ENCODE data around the gene KLHL5.

The KLHL5 gene

GRCh38 chr4:39044364-39044955 is 17.6 kb upstream of the KLHL5 start:
- H3K4me3 ChIP-seq (ENCODE audit: low read length in 2 of 2) = peak overlapping the region; percentile 67 to 68
- peak overlapping the region; percentile 70 to 86 for H3K27ac ChIP-seq (ENCODE audit: low read depth in 2 of 2, low read length in 2 of 2)
- H3K9ac ChIP-seq (ENCODE audit: low read depth in 1 of 2, low read length in 2 of 2) = peak overlapping the region; percentile 5 to 37
- no peaks in the 10 kb centered on the region for H3K36me3 ChIP-seq (ENCODE audit: control insufficient read depth in 2 of 2, insufficient read depth in 2 of 2, low read length in 2 of 2)
- H3K4me1 ChIP-seq (ENCODE audit: control insufficient read depth in 2 of 2, insufficient read depth in 2 of 2, low read length in 2 of 2) = peaks cover 6 to 8% of the 10 kb centered on the region in 2 donors
- no peaks in the 10 kb centered on the region for H3K9me3 ChIP-seq (ENCODE audit: control insufficient read depth in 2 of 2, low read length in 2 of 2)
- no peaks in the 10 kb centered on the region for H3K27me3 ChIP-seq (ENCODE audit: control insufficient read depth in 2 of 2, insufficient read depth in 2 of 2, low read length in 2 of 2)

- Histone ChIP-seq H3K4me1 (ENCODE audit: control insufficient read depth in 2 of 2, insufficient read depth in 2 of 2, low read length in 2 of 2) (peaks cover 6 to 8% of the 10 kb centered on the region in 2 donors), H3K9me3 (ENCODE audit: control insufficient read depth in 2 of 2, low read length in 2 of 2) (no peaks in the 10 kb centered on the region), H3K27me3 (ENCODE audit: control insufficient read depth in 2 of 2, insufficient read depth in 2 of 2, low read length in 2 of 2) (no peaks in the 10 kb centered on the region), H3K9ac (ENCODE audit: low read depth in 1 of 2, low read length in 2 of 2) (peak overlapping the region; percentile 37 to 47), H3K4me3 (ENCODE audit: low read length in 2 of 2) (peak overlapping the region; percentile 58 to 67), H3K27ac (ENCODE audit: low read depth in 2 of 2, low read length in 2 of 2) (peak overlapping the region; percentile 70 to 86), H3K36me3 (ENCODE audit: control insufficient read depth in 2 of 2, insufficient read depth in 2 of 2, low read length in 2 of 2) (no peaks in the 10 kb centered on the region)
These were observed 16.8 kb upstream of the KLHL5 start for GRCh38 chr4:39044956-39045826.

GRCh38 chr4:39045827-39046221 is 16.2 kb upstream of the KLHL5 start:
- H3K4me3 ChIP-seq (ENCODE audit: low read length in 2 of 2) = peak overlapping the region; percentile 58 to 67
- H3K27ac ChIP-seq (ENCODE audit: low read depth in 2 of 2, low read length in 2 of 2) = peak overlapping the region; percentile 21 to 86
- no peaks in the 10 kb centered on the region for H3K36me3 ChIP-seq (ENCODE audit: control insufficient read depth in 2 of 2, insufficient read depth in 2 of 2, low read length in 2 of 2)
- no peaks in the 10 kb centered on the region for H3K27me3 ChIP-seq (ENCODE audit: control insufficient read depth in 2 of 2, insufficient read depth in 2 of 2, low read length in 2 of 2)
- H3K9me3 ChIP-seq (ENCODE audit: control insufficient read depth in 2 of 2, low read length in 2 of 2) = no peaks in the 10 kb centered on the region
- peak overlapping the region in 1 of 2 donors; percentile 15 for H3K9ac ChIP-seq (ENCODE audit: low read depth in 1 of 2, low read length in 2 of 2)
- H3K4me1 ChIP-seq (ENCODE audit: control insufficient read depth in 2 of 2, insufficient read depth in 2 of 2, low read length in 2 of 2) = peaks cover 6 to 8% of the 10 kb centered on the region in 2 donors

GRCh38 chr4:39046249-39046648 is 15.8 kb upstream of the KLHL5 start:
- H3K4me1 ChIP-seq (ENCODE audit: control insufficient read depth in 2 of 2, insufficient read depth in 2 of 2, low read length in 2 of 2) = peaks cover 6 to 8% of the 10 kb centered on the region in 2 donors
- no peaks in the 10 kb centered on the region for H3K9me3 ChIP-seq (ENCODE audit: control insufficient read depth in 2 of 2, low read length in 2 of 2)
- H3K4me3 ChIP-seq (ENCODE audit: low read length in 2 of 2) = peak overlapping the region in 1 of 2 donors; percentile 67
- no peak overlapping the region for H3K9ac ChIP-seq (ENCODE audit: low read depth in 1 of 2, low read length in 2 of 2)
- peak overlapping the region; percentile 21 to 48 for H3K27ac ChIP-seq (ENCODE audit: low read depth in 2 of 2, low read length in 2 of 2)
- no peaks in the 10 kb centered on the region for H3K27me3 ChIP-seq (ENCODE audit: control insufficient read depth in 2 of 2, insufficient read depth in 2 of 2, low read length in 2 of 2)
- H3K36me3 ChIP-seq (ENCODE audit: control insufficient read depth in 2 of 2, insufficient read depth in 2 of 2, low read length in 2 of 2) = no peaks in the 10 kb centered on the region

- Histone ChIP-seq H3K4me3 (ENCODE audit: low read length in 2 of 2) (no peak overlapping the region), H3K27ac (ENCODE audit: low read depth in 2 of 2, low read length in 2 of 2) (no peak overlapping the region)
These were observed 14.4 kb upstream of the KLHL5 start for GRCh38 chr4:39047681-39048080.

GRCh38 chr4:39048311-39048710 is 13.7 kb upstream of the KLHL5 start:
- Histone ChIP-seq H3K27me3 (ENCODE audit: control insufficient read depth in 2 of 2, insufficient read depth in 2 of 2, low read length in 2 of 2) (no peaks in the 10 kb centered on the region), H3K27ac (ENCODE audit: low read depth in 2 of 2, low read length in 2 of 2) (no peak overlapping the region), H3K4me1 (ENCODE audit: control insufficient read depth in 2 of 2, insufficient read depth in 2 of 2, low read length in 2 of 2) (peaks cover 6 to 8% of the 10 kb centered on the region in 2 donors), H3K9me3 (ENCODE audit: control insufficient read depth in 2 of 2, low read length in 2 of 2) (no peaks in the 10 kb centered on the region), H3K4me3 (ENCODE audit: low read length in 2 of 2) (no peak overlapping the region), H3K36me3 (ENCODE audit: control insufficient read depth in 2 of 2, insufficient read depth in 2 of 2, low read length in 2 of 2) (no peaks in the 10 kb centered on the region), H3K9ac (ENCODE audit: low read depth in 1 of 2, low read length in 2 of 2) (no peak overlapping the region)

More at GRCh38 chr4:39047681-39048080, 14.4 kb upstream of the KLHL5 start:
- Histone ChIP-seq H3K27me3 (ENCODE audit: control insufficient read depth in 2 of 2, insufficient read depth in 2 of 2, low read length in 2 of 2) (no peaks in the 10 kb centered on the region), H3K4me1 (ENCODE audit: control insufficient read depth in 2 of 2, insufficient read depth in 2 of 2, low read length in 2 of 2) (peaks cover 6 to 8% of the 10 kb centered on the region in 2 donors), H3K9ac (ENCODE audit: low read depth in 1 of 2, low read length in 2 of 2) (no peak overlapping the region), H3K36me3 (ENCODE audit: control insufficient read depth in 2 of 2, insufficient read depth in 2 of 2, low read length in 2 of 2) (no peaks in the 10 kb centered on the region), H3K9me3 (ENCODE audit: control insufficient read depth in 2 of 2, low read length in 2 of 2) (no peaks in the 10 kb centered on the region)

- no peak overlapping the region for H3K4me3 ChIP-seq (ENCODE audit: low read length in 2 of 2)
- no peaks in the 10 kb centered on the region for H3K27me3 ChIP-seq (ENCODE audit: control insufficient read depth in 2 of 2, insufficient read depth in 2 of 2, low read length in 2 of 2)
- no peaks in the 10 kb centered on the region for H3K9me3 ChIP-seq (ENCODE audit: control insufficient read depth in 2 of 2, low read length in 2 of 2)
- H3K27ac ChIP-seq (ENCODE audit: low read depth in 2 of 2, low read length in 2 of 2) = no peak overlapping the region
- no peak overlapping the region for H3K9ac ChIP-seq (ENCODE audit: low read depth in 1 of 2, low read length in 2 of 2)
- no peaks in the 10 kb centered on the region for H3K36me3 ChIP-seq (ENCODE audit: control insufficient read depth in 2 of 2, insufficient read depth in 2 of 2, low read length in 2 of 2)
- H3K4me1 ChIP-seq (ENCODE audit: control insufficient read depth in 2 of 2, insufficient read depth in 2 of 2, low read length in 2 of 2) = no peaks in the 10 kb centered on the region
These were observed 11.4 kb upstream of the KLHL5 start for GRCh38 chr4:39050590-39050989.

GRCh38 chr4:39051492-39051891 is 10.5 kb upstream of the KLHL5 start:
- H3K4me1 ChIP-seq (ENCODE audit: control insufficient read depth in 2 of 2, insufficient read depth in 2 of 2, low read length in 2 of 2) = no peaks in the 10 kb centered on the region
- H3K36me3 ChIP-seq (ENCODE audit: control insufficient read depth in 2 of 2, insufficient read depth in 2 of 2, low read length in 2 of 2) = no peaks in the 10 kb centered on the region
- no peak overlapping the region for H3K27ac ChIP-seq (ENCODE audit: low read depth in 2 of 2, low read length in 2 of 2)
- H3K27me3 ChIP-seq (ENCODE audit: control insufficient read depth in 2 of 2, insufficient read depth in 2 of 2, low read length in 2 of 2) = no peaks in the 10 kb centered on the region
- H3K4me3 ChIP-seq (ENCODE audit: low read length in 2 of 2) = no peak overlapping the region
- H3K9ac ChIP-seq (ENCODE audit: low read depth in 1 of 2, low read length in 2 of 2) = no peak overlapping the region
- H3K9me3 ChIP-seq (ENCODE audit: control insufficient read depth in 2 of 2, low read length in 2 of 2) = no peaks in the 10 kb centered on the region

- Histone ChIP-seq H3K27ac (ENCODE audit: low read depth in 2 of 2, low read length in 2 of 2) (no peak overlapping the region), H3K27me3 (ENCODE audit: control insufficient read depth in 2 of 2, insufficient read depth in 2 of 2, low read length in 2 of 2) (no peaks in the 10 kb centered on the region), H3K4me3 (ENCODE audit: low read length in 2 of 2) (no peak overlapping the region), H3K9ac (ENCODE audit: low read depth in 1 of 2, low read length in 2 of 2) (no peak overlapping the region), H3K4me1 (ENCODE audit: control insufficient read depth in 2 of 2, insufficient read depth in 2 of 2, low read length in 2 of 2) (no peaks in the 10 kb centered on the region), H3K36me3 (ENCODE audit: control insufficient read depth in 2 of 2, insufficient read depth in 2 of 2, low read length in 2 of 2) (no peaks in the 10 kb centered on the region), H3K9me3 (ENCODE audit: control insufficient read depth in 2 of 2, low read length in 2 of 2) (no peaks in the 10 kb centered on the region)
These were observed 8.0 kb upstream of the KLHL5 start for GRCh38 chr4:39053983-39054382.

GRCh38 chr4:39054497-39054896 is 7.5 kb upstream of the KLHL5 start:
- no peaks in the 10 kb centered on the region for H3K4me1 ChIP-seq (ENCODE audit: control insufficient read depth in 2 of 2, insufficient read depth in 2 of 2, low read length in 2 of 2)
- H3K9me3 ChIP-seq (ENCODE audit: control insufficient read depth in 2 of 2, low read length in 2 of 2) = no peaks in the 10 kb centered on the region
- H3K36me3 ChIP-seq (ENCODE audit: control insufficient read depth in 2 of 2, insufficient read depth in 2 of 2, low read length in 2 of 2) = no peaks in the 10 kb centered on the region
- H3K9ac ChIP-seq (ENCODE audit: low read depth in 1 of 2, low read length in 2 of 2) = no peak overlapping the region
- no peaks in the 10 kb centered on the region for H3K27me3 ChIP-seq (ENCODE audit: control insufficient read depth in 2 of 2, insufficient read depth in 2 of 2, low read length in 2 of 2)
- H3K4me3 ChIP-seq (ENCODE audit: low read length in 2 of 2) = no peak overlapping the region
- H3K27ac ChIP-seq (ENCODE audit: low read depth in 2 of 2, low read length in 2 of 2) = no peak overlapping the region
